ENCODE measurements around the gene SMIM34. TPM values are rescaled to one million over a fixed set of nuclear protein-coding genes. Genes with fewer than 3 reads are reported as not detected.
"Not testable (repeated sequence)": the region's sequence is repeated elsewhere in the genome, so short reads cannot be mapped to it uniquely, and the experiment has no call there.

Gene SMIM34
- total RNA-seq, 2 experiments from 2014 or later, result not detected

DNA sequence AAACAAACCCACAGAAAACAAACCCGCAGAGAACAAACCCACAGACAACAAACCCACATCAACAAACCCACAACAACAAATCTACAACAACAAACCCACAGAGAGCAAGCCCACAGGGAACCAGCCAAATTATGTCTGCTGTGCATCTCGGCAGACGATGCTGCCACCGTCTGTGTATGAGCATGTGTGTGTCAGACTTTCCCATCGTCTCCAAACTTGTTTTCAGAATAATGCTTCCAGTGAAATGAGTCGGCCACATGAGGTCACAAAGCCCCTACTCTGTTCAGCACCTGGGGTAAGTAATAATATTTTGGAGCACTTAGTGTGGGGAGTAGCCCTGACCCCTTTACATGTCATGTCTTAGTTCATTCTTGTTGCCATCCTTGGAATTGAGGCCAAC is 17.6 kb downstream of the SMIM34 start:
- H3K9me2 ChIP-seq (ENCODE audit: insufficient read depth, low read length); H3K36me3 ChIP-seq (ENCODE audit: insufficient read depth, low read length); H3K27ac ChIP-seq (ENCODE audit: low read depth, low read length, poor library complexity, severe bottlenecking); H2AFZ ChIP-seq (ENCODE audit: low read length); H3K4me2 ChIP-seq (ENCODE audit: low read length); H3K79me2 ChIP-seq (ENCODE audit: insufficient read depth, low read depth, low read length); CTCF ChIA-PET (ENCODE audit: unreplicated experiment); H3K9me3 ChIP-seq (ENCODE audit: low read length); POLR2A ChIA-PET; intact Hi-C loops (cut with micrococcal nuclease; ENCODE audit: unreplicated experiment); BruUV-seq (replicated peaks); H4K20me1 ChIP-seq (ENCODE audit: insufficient read depth, low read length); H3K4me3 ChIP-seq (ENCODE audit: low read depth, low read length, poor library complexity, severe bottlenecking); H3K4me1 ChIP-seq (ENCODE audit: insufficient read depth, low read length, poor library complexity, severe bottlenecking); DNase-seq (ENCODE audit: low spot score): not testable (repeated sequence)

DNA sequence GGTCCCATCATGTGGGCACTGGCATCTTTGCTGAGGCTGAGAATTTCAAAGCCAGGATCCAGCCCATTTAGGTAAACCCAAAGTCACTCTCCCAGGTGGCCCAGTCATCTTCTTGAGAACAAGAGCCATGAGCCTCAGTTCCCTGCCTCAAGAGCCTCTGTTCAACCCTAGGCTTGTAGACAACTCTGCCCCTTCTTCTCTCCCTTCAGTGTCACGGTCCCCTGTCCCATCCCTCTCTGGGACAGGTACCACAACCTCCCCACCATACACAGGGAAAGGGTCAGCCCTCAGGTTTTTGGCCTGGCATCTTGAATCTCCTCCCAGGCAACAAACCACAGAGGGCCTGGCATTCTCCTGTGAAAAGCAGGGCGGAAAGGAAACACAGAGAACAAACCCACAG is 18.1 kb downstream of the SMIM34 start:
- H2AFZ ChIP-seq (ENCODE audit: low read length); H3K36me3 ChIP-seq (ENCODE audit: insufficient read depth, low read length); DNase-seq (ENCODE audit: low spot score); H3K9me3 ChIP-seq (ENCODE audit: low read length); H3K9me2 ChIP-seq (ENCODE audit: insufficient read depth, low read length); intact Hi-C loops (cut with micrococcal nuclease; ENCODE audit: unreplicated experiment); POLR2A ChIA-PET; H3K79me2 ChIP-seq (ENCODE audit: insufficient read depth, low read depth, low read length); H3K4me2 ChIP-seq (ENCODE audit: low read length); BruUV-seq (replicated peaks); H3K4me3 ChIP-seq (ENCODE audit: low read depth, low read length, poor library complexity, severe bottlenecking); H3K4me1 ChIP-seq (ENCODE audit: insufficient read depth, low read length, poor library complexity, severe bottlenecking); H3K27ac ChIP-seq (ENCODE audit: low read depth, low read length, poor library complexity, severe bottlenecking); H4K20me1 ChIP-seq (ENCODE audit: insufficient read depth, low read length); CTCF ChIA-PET (ENCODE audit: unreplicated experiment): not testable (repeated sequence)

DNA sequence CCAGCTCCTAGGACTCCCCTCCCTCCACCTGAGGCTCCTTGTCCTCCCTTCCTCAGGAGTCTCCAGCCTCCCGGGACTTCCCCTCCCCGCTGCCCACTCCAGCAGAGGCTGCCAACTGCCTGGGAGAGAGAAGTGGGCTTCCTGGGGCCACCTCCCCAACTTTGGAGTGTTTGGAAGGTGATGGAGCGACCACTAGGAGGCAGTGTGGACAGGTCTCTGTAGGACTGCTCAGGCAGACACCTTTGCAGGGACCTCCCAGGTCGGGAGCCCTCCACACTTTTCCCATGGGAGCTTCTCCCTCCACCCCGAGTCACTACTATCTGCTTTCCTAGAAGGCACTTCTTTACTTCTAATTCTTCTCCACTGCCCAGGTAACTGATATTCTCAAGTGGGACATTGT is 19.0 kb downstream of the SMIM34 start:
- POLR2A ChIA-PET; H3K4me1 ChIP-seq (ENCODE audit: insufficient read depth, low read length, poor library complexity, severe bottlenecking); H4K20me1 ChIP-seq (ENCODE audit: insufficient read depth, low read length); BruUV-seq (replicated peaks); H3K9me2 ChIP-seq (ENCODE audit: insufficient read depth, low read length); H3K9me3 ChIP-seq (ENCODE audit: low read length); DNase-seq (ENCODE audit: low spot score); H3K36me3 ChIP-seq (ENCODE audit: insufficient read depth, low read length); intact Hi-C loops (cut with micrococcal nuclease; ENCODE audit: unreplicated experiment); H3K79me2 ChIP-seq (ENCODE audit: insufficient read depth, low read depth, low read length); H3K4me3 ChIP-seq (ENCODE audit: low read depth, low read length, poor library complexity, severe bottlenecking); H3K4me2 ChIP-seq (ENCODE audit: low read length); H2AFZ ChIP-seq (ENCODE audit: low read length); CTCF ChIA-PET (ENCODE audit: unreplicated experiment); H3K27ac ChIP-seq (ENCODE audit: low read depth, low read length, poor library complexity, severe bottlenecking): not testable (repeated sequence)

DNA sequence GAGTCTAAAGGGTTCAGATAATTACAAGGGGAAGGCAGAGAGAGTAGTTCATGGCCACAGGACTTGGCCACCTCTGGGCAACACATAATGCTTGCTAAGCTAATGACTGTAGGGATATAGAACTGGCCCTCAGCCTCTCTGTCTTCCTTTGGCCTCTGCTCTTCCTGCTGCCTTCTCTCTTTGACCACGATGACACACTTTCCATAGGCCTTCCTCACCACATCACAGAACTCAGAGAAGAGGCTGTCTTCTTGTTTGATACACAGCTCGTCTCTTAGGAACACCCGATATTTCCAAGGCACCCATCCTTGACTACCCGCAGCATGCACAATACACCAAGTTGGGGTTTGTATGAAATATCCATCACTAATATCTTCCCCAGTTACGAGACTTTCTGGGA is 23.2 kb downstream of the SMIM34 start:
- POLR2A ChIA-PET; H3K27ac ChIP-seq (ENCODE audit: low read depth, low read length, poor library complexity, severe bottlenecking); BruUV-seq (replicated peaks); intact Hi-C loops (cut with micrococcal nuclease; ENCODE audit: unreplicated experiment); H4K20me1 ChIP-seq (ENCODE audit: insufficient read depth, low read length); H3K4me1 ChIP-seq (ENCODE audit: insufficient read depth, low read length, poor library complexity, severe bottlenecking); H3K79me2 ChIP-seq (ENCODE audit: insufficient read depth, low read depth, low read length); H3K9me3 ChIP-seq (ENCODE audit: low read length); DNase-seq (ENCODE audit: low spot score); H3K4me3 ChIP-seq (ENCODE audit: low read depth, low read length, poor library complexity, severe bottlenecking); H3K4me2 ChIP-seq (ENCODE audit: low read length); H3K9me2 ChIP-seq (ENCODE audit: insufficient read depth, low read length); CTCF ChIA-PET (ENCODE audit: unreplicated experiment); H3K36me3 ChIP-seq (ENCODE audit: insufficient read depth, low read length); H2AFZ ChIP-seq (ENCODE audit: low read length): not testable (repeated sequence)

DNA sequence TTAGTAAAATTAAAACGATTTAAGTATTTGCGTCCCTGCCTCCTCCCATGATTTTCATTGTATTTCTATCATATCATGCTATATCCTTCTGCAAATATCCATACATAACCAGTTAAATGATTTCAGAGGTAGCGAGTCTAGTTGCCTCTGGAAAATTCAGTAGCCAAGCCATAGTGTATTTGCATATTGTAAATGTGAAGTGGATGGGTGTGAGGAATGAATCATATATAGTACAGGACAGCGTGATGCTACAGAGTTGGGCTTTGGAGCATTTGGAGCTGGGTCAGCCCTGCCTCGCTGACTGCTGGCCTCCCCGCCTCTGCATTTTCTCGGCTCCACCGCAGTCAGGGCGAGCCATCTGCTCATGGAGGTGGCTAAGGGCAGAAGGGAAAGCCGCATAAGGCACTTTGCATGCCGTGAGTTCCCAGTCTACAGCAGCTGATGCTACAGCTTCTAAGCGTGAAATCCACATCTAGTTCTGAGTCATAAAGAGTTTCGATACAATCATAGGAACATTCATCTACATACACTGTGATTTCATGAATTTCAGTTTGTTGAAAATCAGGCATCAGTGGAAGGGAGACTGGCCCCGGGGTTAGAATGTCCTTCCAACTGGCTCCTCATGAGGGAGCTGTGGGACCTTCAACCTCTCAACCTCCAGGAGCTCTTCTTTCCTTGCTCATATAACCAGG is 39.9 kb downstream of the SMIM34 start:
- H3K4me2 ChIP-seq (ENCODE audit: low read length); DNase-seq (ENCODE audit: low spot score); H2AFZ ChIP-seq (ENCODE audit: low read length); BruUV-seq (replicated peaks); POLR2A ChIA-PET; H3K36me3 ChIP-seq (ENCODE audit: insufficient read depth, low read length); intact Hi-C loops (cut with micrococcal nuclease; ENCODE audit: unreplicated experiment); H3K4me3 ChIP-seq (ENCODE audit: low read depth, low read length, poor library complexity, severe bottlenecking); H3K9me3 ChIP-seq (ENCODE audit: low read length); H3K79me2 ChIP-seq (ENCODE audit: insufficient read depth, low read depth, low read length); CTCF ChIA-PET (ENCODE audit: unreplicated experiment); H3K9me2 ChIP-seq (ENCODE audit: insufficient read depth, low read length); H3K4me1 ChIP-seq (ENCODE audit: insufficient read depth, low read length, poor library complexity, severe bottlenecking); H3K27ac ChIP-seq (ENCODE audit: low read depth, low read length, poor library complexity, severe bottlenecking); H4K20me1 ChIP-seq (ENCODE audit: insufficient read depth, low read length): not testable (repeated sequence)

DNA sequence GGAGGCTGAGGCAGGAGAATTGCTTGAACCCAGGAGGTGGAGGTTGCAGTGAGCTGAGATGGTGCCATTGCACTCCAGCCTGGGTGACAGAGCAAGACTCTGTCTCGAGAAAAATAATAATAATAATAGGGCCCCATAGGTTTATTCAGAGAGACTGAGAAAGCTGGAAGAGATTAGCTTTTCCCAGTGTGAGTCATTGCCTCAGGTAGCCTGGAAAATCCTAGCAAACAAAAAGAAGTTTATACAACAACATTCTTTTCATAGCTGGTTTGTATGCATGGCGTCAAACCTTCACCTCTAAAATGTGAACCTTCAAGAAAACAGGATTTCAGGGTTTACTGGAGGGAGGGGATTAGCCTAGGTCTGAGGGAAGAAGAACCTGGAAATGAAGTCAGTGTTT is 40.6 kb downstream of the SMIM34 start:
- H4K20me1 ChIP-seq (ENCODE audit: insufficient read depth, low read length); H2AFZ ChIP-seq (ENCODE audit: low read length); H3K36me3 ChIP-seq (ENCODE audit: insufficient read depth, low read length); POLR2A ChIA-PET; CTCF ChIA-PET (ENCODE audit: unreplicated experiment); H3K9me3 ChIP-seq (ENCODE audit: low read length); H3K27ac ChIP-seq (ENCODE audit: low read depth, low read length, poor library complexity, severe bottlenecking); H3K4me2 ChIP-seq (ENCODE audit: low read length); H3K79me2 ChIP-seq (ENCODE audit: insufficient read depth, low read depth, low read length); H3K4me3 ChIP-seq (ENCODE audit: low read depth, low read length, poor library complexity, severe bottlenecking); DNase-seq (ENCODE audit: low spot score); H3K4me1 ChIP-seq (ENCODE audit: insufficient read depth, low read length, poor library complexity, severe bottlenecking); BruUV-seq (replicated peaks); intact Hi-C loops (cut with micrococcal nuclease; ENCODE audit: unreplicated experiment); H3K9me2 ChIP-seq (ENCODE audit: insufficient read depth, low read length): not testable (repeated sequence)

DNA sequence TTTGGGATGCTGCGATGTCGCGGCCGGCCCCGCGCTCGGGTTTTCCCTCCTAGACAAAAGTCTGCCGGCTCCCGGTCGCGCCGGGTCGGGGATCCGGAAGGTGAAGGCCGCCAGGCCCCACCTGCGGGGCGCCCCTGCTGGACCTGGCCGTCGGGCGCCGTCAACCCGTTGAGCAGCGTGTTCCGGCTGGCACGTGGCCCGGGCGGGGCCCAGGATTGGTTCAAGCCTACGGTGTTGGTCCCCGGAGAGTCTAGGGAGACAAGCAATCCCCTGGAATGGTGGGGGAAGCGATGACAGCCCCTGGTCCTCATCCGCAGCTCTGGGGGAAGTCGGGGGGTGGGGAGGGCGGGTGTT is 48.2 kb downstream of the SMIM34 start:
- H3K9me2 ChIP-seq (ENCODE audit: insufficient read depth, low read length); H3K4me3 ChIP-seq (ENCODE audit: low read depth, low read length, poor library complexity, severe bottlenecking); POLR2A ChIA-PET; H3K4me2 ChIP-seq (ENCODE audit: low read length); H3K27ac ChIP-seq (ENCODE audit: low read depth, low read length, poor library complexity, severe bottlenecking); H3K79me2 ChIP-seq (ENCODE audit: insufficient read depth, low read depth, low read length); H4K20me1 ChIP-seq (ENCODE audit: insufficient read depth, low read length); H3K4me1 ChIP-seq (ENCODE audit: insufficient read depth, low read length, poor library complexity, severe bottlenecking); DNase-seq (ENCODE audit: low spot score); CTCF ChIA-PET (ENCODE audit: unreplicated experiment); H3K36me3 ChIP-seq (ENCODE audit: insufficient read depth, low read length); H3K9me3 ChIP-seq (ENCODE audit: low read length); H2AFZ ChIP-seq (ENCODE audit: low read length); intact Hi-C loops (cut with micrococcal nuclease; ENCODE audit: unreplicated experiment): not testable (repeated sequence)
- BruUV-seq (replicated peaks), result TSS peak; percentile 78
